ENCODE results near the gene RNF123. TPM values are rescaled to one million over a fixed set of nuclear protein-coding genes. Genes with fewer than 3 reads are reported as not detected.

The RNF123 gene
- total RNA-seq, 1 donor from 2014 or later, result 40.1 TPM

GRCh38 chr3:49705390-49705960 is 16.1 kb downstream of the RNF123 start:
- Mint-ChIP-seq H3K27me3 (ENCODE audit: low read depth) (no peaks in the 10 kb centered on the region), H3K9me3 (ENCODE audit: low read depth) (no peaks in the 10 kb centered on the region), H3K4me3 (ENCODE audit: unreplicated experiment) (no peak overlapping the region), H3K4me1 (ENCODE audit: low read depth) (peaks cover 2% of the 10 kb centered on the region), H3K36me3 (ENCODE audit: low read depth) (peaks cover 11% of the 10 kb centered on the region), H3K27ac (ENCODE audit: unreplicated experiment) (no peak overlapping the region)
- TF ChIP-seq CTCF (IDR thresholded peaks at IDR 0.05), result no peak
- no peak for DNase-seq (ENCODE audit: low spot score)

GRCh38 chr3:49706456-49707112 is 17.2 kb downstream of the RNF123 start:
- TF ChIP-seq CTCF (IDR thresholded peaks at IDR 0.05), result no peak
- H3K27me3 Mint-ChIP-seq (ENCODE audit: low read depth), result no peaks in the 10 kb centered on the region
- DNase-seq (ENCODE audit: low spot score), result no peak
- no peak overlapping the region for H3K27ac Mint-ChIP-seq (ENCODE audit: unreplicated experiment)
- H3K4me1 Mint-ChIP-seq (ENCODE audit: low read depth), result peaks cover 2% of the 10 kb centered on the region
- peaks cover 11% of the 10 kb centered on the region for H3K36me3 Mint-ChIP-seq (ENCODE audit: low read depth)
- H3K9me3 Mint-ChIP-seq (ENCODE audit: low read depth), result no peaks in the 10 kb centered on the region
- no peak overlapping the region for H3K4me3 Mint-ChIP-seq (ENCODE audit: unreplicated experiment)

- no peak for TF ChIP-seq CTCF (IDR thresholded peaks at IDR 0.05)
- peaks cover 11% of the 10 kb centered on the region for H3K36me3 Mint-ChIP-seq (ENCODE audit: low read depth)
- no peak overlapping the region for H3K27ac Mint-ChIP-seq (ENCODE audit: unreplicated experiment)
- H3K9me3 Mint-ChIP-seq (ENCODE audit: low read depth), result no peaks in the 10 kb centered on the region
- H3K4me3 Mint-ChIP-seq (ENCODE audit: unreplicated experiment), result no peak overlapping the region
- no peaks in the 10 kb centered on the region for H3K27me3 Mint-ChIP-seq (ENCODE audit: low read depth)
- H3K4me1 Mint-ChIP-seq (ENCODE audit: low read depth), result peaks cover 2% of the 10 kb centered on the region
- no peak for DNase-seq (ENCODE audit: low spot score)
Measured at GRCh38 chr3:49707113-49707480, 17.7 kb downstream of the RNF123 start.

- Mint-ChIP-seq H3K36me3 (ENCODE audit: low read depth) (peaks cover 9% of the 10 kb centered on the region), H3K27ac (ENCODE audit: unreplicated experiment) (no peak overlapping the region), H3K9me3 (ENCODE audit: low read depth) (no peaks in the 10 kb centered on the region), H3K4me1 (ENCODE audit: low read depth) (no peaks in the 10 kb centered on the region), H3K4me3 (ENCODE audit: unreplicated experiment) (no peak overlapping the region), H3K27me3 (ENCODE audit: low read depth) (no peaks in the 10 kb centered on the region)
- TF ChIP-seq CTCF (IDR thresholded peaks at IDR 0.05), result no peak
- DNase-seq (ENCODE audit: low spot score), result no peak
Measured at GRCh38 chr3:49709852-49710251, 20.5 kb downstream of the RNF123 start.

GRCh38 chr3:49711489-49711888 is 22.1 kb downstream of the RNF123 start:
- DNase-seq (ENCODE audit: low spot score), result no peak
- no peaks in the 10 kb centered on the region for H3K27me3 Mint-ChIP-seq (ENCODE audit: low read depth)
- H3K36me3 Mint-ChIP-seq (ENCODE audit: low read depth), result peaks cover 7% of the 10 kb centered on the region
- no peak overlapping the region for H3K27ac Mint-ChIP-seq (ENCODE audit: unreplicated experiment)
- TF ChIP-seq CTCF (IDR thresholded peaks at IDR 0.05), result no peak
- no peaks in the 10 kb centered on the region for H3K9me3 Mint-ChIP-seq (ENCODE audit: low read depth)
- no peaks in the 10 kb centered on the region for H3K4me1 Mint-ChIP-seq (ENCODE audit: low read depth)
- no peak overlapping the region for H3K4me3 Mint-ChIP-seq (ENCODE audit: unreplicated experiment)

Data from chondrocyte (in vitro differentiated cells).